GM19043 (cell line): ENCODE data around the gene PRKCQ.
"Not testable (repeated sequence)": the region's sequence is repeated elsewhere in the genome, so short reads cannot be mapped to it uniquely, and the experiment has no call there.

Experiments
- ATAC-seq: cut with Tn5 transposase; IDR thresholded peaks from one replicate; pipeline ENCODE4 v1.9.1; 2021; ENCODE audit warnings: low read depth; ENCODE audit not compliant: unreplicated experiment

Gene PRKCQ

GRCh38 chr10:6465437-6465836 lies 114.6 kb downstream of the PRKCQ start:
- no peak for ATAC-seq

DNA sequence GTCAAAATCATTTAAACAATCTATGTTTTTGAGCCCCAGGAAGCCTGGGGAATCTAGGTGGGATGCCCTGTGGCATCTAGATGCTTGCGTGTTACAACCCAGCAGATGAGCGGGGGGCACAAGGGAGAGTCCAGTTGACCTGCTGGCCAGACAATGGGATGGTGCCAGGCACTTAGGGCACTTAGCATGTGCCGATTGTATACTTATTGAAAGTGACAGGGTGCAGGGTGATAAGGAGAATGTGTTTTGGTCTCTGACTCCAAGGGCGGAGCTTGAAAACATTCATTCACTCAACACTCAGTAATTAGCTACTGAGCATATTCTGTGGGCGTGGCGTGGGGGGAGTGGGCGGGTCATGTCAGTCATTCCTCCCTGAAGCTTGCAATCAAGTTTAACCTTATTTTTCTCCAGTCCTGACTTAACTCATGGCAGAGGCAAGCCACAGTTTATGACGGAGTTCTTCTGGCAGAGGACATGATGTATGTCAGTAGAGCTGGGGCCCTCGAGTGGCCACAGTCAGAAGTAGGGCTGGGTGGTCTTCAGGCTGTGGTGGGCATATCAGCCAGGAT lies 115.1 kb downstream of the PRKCQ start:
- ATAC-seq: no peak

GRCh38 chr10:6463366-6463765 lies 116.7 kb downstream of the PRKCQ start:
- ATAC-seq: no peak

DNA sequence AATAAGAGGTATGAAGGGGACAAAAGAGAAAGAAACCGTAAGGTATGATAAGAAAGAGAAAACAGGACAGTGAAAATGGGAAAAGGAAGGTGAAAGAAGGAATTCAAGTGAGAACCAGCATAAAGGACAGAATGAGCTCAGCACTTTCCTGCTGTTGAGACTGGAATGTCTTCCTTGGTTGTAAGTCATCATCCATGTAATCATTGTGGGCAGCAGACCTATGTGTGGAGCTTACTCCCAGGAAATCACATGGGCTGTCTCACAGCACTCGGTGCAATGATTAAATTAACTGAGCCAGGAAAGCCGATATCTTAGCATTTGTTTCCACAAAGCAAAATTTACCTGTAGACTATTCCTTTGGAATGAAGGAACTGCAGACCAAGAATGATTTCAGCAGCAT lies 118.1 kb downstream of the PRKCQ start:
- no peak for ATAC-seq

DNA sequence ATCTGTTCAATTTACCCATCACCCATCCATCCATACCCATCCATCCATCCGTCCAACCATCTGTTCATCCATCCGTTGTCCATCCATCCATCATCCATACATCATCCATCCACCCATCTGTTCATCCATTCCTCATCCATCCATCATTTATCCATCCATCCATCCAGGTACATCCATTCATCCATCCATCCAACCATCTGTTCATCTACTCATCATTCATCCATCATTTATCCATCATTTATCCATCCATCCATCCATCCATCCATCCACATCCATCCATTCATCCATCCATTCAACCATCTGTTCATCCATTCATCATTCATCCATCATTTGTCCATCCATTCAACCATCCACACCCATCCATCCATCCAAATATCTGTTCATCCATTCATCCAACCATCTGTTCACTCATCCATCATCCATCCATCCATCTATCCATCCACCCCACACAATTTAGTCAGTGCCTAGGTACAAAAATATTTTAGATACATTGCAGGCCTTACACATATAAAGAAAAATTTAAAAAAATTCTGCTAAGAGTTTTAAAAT lies 119.1 kb downstream of the PRKCQ start:
- no peak for ATAC-seq

- ATAC-seq: no peak
Measured at GRCh38 chr10:6458814-6459213, 121.3 kb downstream of the PRKCQ start.

GRCh38 chr10:6457376-6457775 lies 122.7 kb downstream of the PRKCQ start:
- no peak for ATAC-seq

DNA sequence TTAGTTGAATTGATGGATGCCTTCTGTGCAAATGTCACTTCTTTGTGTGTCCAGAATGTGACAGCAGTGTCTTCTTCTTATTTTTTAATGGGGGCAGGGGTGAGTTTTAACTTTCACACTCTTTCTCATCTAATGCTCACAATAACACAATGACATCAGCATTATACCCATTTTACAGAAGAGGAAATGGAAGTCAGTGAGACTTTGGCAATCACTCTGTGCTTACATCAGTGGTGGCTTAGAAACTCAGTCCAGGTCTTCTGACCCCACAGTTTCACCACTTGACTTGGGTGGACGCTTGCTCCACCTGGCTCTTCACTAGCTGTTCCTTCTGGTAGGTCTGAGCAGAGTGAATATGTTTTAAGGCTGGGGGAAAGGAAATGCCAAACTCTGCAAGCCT lies 124.0 kb downstream of the PRKCQ start:
- no peak for ATAC-seq

DNA sequence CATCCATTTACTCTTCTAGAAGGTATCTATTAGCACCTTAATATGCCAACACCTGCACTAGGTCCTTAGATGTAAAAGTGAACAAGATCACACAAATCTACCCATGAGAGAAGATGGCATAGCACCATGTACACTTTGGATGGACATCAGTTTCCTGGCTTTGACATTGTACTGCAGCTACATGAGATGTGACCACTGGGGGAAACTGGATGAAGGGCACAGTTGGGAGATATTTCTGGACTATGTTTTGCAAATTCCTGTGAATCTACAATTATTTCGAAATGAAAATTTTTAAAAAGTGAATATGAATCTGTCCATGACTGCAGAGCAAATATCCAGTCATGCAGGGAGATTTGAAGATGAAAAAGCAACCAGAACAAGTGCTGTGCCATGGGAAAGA lies 124.5 kb downstream of the PRKCQ start:
- no peak for ATAC-seq

DNA sequence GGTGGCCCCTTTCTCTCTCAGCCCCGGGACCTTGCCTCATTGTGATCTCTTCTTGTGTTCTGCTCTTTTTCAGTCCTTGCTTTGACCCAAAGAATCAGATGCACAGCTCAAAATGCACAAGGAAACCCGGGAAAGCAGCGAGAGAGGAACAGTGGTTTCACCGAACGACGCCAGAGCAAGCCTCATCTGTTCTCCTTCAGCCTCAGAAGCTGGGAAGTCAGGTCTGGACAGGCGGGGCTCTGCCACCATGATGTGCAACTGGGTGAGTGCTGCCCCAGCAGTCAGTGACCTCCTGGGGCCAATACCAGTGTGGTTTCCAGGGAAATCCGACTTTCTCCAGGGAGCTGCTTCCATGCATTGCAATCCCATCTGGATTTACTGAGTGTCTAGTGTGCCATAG lies 133.4 kb downstream of the PRKCQ start:
- ATAC-seq: no peak

GRCh38 chr10:6445671-6446316 lies 134.3 kb downstream of the PRKCQ start:
- no peak for ATAC-seq

DNA sequence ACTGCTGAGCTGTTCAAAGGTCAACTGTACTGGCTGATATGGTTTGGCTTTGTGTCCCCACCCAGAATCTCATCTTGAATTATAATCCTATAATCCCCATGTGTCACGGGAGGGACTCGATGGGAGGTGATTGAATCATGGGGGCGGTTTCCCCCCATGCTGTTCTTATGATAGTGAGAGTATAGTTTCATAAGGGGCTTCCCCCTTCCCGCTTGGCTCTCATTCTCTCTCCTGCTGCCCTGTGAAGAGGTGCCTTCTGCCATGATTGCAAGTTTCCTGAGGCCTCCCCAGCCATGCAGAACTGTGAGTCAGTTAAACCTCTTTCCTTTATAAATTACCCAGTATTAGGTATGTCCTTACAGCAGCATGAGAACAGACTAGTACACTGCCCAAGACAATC lies 140.2 kb downstream of the PRKCQ start:
- ATAC-seq: not testable (repeated sequence)

DNA sequence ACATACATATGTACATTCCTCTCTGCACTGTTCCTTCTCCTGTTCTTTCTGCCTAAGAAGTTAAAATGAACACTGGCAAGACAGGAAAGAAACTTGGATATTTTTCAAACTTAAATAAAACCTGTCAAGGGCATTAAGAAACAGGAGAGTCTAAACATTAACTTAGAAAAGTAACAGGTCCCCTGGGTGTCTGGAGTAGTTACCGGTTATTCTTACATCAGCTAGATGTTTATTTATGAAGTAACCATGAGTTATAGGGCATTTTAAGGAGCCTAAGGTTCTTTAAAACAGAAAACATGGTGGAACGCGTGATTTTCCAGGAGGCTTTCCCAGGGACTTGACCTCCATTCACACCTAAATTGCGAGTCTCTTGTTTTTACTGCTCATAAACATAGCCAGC lies 148.2 kb downstream of the PRKCQ start:
- no peak for ATAC-seq

GRCh38 chr10:6431186-6431585 lies 148.9 kb downstream of the PRKCQ start:
- no peak for ATAC-seq

DNA sequence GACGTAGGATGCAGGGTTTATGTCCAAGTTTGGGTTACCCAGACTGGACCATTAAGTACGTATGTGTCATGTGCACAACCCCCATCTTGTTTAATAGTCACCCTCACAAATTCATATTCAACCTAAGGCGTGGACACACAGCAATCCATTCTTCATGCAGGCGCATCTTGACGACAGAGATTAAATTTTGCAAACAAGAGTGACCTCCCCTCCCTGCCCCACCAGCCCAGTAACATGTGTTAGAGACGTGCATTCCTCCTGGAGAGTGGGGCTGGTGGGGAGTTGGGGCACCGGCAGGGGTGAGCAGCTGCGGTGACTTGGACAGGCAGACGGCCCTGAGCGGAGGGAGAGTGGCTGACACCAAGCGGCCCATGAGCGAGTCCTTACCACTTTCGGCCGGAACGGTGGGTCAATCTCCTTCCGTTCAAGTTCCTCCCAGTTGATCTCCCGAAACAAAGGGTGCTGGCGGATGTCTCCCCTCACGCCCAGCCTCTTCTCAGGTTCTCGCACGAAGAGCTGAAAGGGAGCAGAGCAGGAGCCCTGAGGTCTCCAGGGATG lies 149.6 kb downstream of the PRKCQ start:
- ATAC-seq: no peak

- ATAC-seq: no peak
Measured at GRCh38 chr10:6427357-6427959, 152.6 kb downstream of the PRKCQ start.

DNA sequence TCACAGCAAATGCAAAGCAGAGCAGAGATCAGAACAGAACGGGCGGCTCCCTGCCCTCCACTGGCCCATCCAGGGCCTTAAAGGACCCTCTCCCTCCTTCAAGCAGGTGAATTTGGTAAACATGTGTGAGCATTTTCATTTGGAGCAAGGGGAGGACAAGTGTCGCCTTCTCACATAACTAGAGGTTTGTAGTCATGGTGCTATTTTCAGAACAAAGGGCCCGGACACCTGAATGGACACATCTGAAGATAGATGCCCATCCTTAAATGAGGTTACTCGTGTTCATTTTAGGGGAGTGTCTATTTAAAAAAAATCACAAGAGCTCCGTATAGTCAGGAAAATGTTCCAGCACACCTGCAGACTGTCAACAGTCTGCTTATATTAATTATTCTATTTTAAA lies 153.8 kb downstream of the PRKCQ start:
- no peak for ATAC-seq

GRCh38 chr10:6423413-6424170 lies 156.5 kb downstream of the PRKCQ start:
- no peak for ATAC-seq

GRCh38 chr10:6423004-6423403 lies 157.1 kb downstream of the PRKCQ start:
- ATAC-seq: no peak

- no peak for ATAC-seq
Measured at GRCh38 chr10:6418613-6419216, 161.4 kb downstream of the PRKCQ start.

DNA sequence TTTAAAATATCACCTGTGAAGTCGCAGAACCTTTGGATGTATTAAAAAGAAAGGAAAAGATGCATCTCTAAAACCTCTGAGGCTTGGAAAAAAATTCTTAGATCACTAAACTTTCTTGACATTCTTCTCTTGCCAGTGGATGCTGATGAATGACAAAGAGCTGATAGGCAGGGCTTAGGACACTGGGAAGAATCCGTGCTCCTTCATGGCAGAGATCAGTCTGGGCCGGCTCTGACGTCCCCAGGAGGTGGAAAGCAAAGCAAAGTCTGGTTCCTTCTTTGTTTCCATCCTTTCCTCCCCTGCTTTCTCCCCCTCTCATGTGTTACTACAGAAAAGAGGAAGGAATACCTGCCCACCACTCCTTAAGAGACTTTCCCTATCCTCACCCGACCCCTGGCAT lies 161.9 kb downstream of the PRKCQ start:
- no peak for ATAC-seq
